Fibroblast of pulmonary artery (primary cell): ENCODE results near the gene LCE2B.

Experiments
- DNase-seq: peaks from one replicate; pipeline ENCODE4 v3.0.0-alpha.2; 2010; ENCODE audit warnings: low read depth
- H3K4me3 ChIP-seq: replicated peaks from 2 replicates; pipeline ENCODE4 v1.5.1; 2011; ENCODE audit warnings: low read depth, mild to moderate bottlenecking, control low read depth, low read length, moderate library complexity
- CTCF ChIP-seq: IDR thresholded peaks from 2 replicates; pipeline ENCODE4 v1.5.1; 2011; ENCODE audit warnings: mild to moderate bottlenecking, control low read depth, low read length, inconsistent platforms; ENCODE audit errors: missing control alignments

The LCE2B gene

GRCh38 chr1:152681616-152682015 lies 4.3 kb upstream of the LCE2B start:
- no peak for TF ChIP-seq CTCF
- no peak for DNase-seq
- H3K4me3 ChIP-seq: no peak overlapping the region

DNA sequence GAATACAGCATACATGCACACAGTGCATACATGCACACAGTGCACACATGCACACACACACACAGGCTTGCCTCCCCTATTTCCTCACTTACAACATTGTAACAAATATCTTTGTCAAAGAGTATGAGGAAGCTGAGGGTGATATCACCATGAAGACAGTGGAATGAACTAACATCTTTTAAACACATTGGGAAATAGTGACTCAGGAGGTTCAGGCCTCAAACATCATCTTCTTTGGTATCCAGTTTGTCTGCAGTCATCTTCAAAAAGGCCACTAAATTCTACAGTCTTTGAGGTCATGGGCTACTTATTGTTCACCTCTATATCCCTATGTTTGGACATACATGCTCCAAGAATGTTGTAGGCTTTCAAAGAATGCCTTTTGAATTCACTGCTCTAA lies 2.1 kb upstream of the LCE2B start:
- TF ChIP-seq CTCF: no peak
- H3K4me3 ChIP-seq: no peak overlapping the region
- DNase-seq: no peak

GRCh38 chr1:152697701-152698600 lies 12.0 kb downstream of the LCE2B start, which contains the start of gene LCE2A:
Gene LCE2A, plus strand, starts transcription at chr1:152698345. Its CDS starts 557 bp downstream, at chr1:152698902.
- H3K4me3 ChIP-seq: no peak within 1 kb of the TSS
- no peak for DNase-seq
- TF ChIP-seq CTCF: no peak

- TF ChIP-seq CTCF: no peak
- no peak for DNase-seq
- H3K4me3 ChIP-seq: no peak overlapping the region
Measured at GRCh38 chr1:152699746-152700145, 13.8 kb downstream of the LCE2B start.

- TF ChIP-seq CTCF: no peak
- H3K4me3 ChIP-seq: no peak within 1 kb of the TSS
- no peak for DNase-seq
Measured at GRCh38 chr1:152707860-152708259, 21.9 kb downstream of the LCE2B start, which contains the start of gene LCE4A. Gene LCE4A, plus strand, starts transcription at chr1:152708160. Its CDS starts 916 bp downstream, at chr1:152709076.

DNA sequence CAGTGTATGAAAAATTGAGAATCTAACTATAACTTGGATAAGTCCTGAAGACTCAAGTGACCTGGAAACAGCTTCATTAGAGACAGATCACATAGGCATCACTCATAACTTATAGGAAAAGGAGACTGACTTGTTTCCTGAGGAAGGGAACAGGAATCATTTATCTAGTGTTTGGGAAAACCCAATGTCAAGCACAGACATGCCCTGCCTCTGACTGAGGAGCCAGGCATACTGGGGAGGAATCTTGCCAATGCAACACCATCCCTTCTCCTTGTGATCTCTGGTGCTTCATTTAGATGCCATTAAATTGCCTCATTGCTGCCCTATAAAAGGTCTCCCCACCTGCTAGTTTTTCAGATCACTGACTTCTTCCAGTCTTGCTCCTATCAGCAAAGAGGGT lies 32.3 kb downstream of the LCE2B start:
- no peak overlapping the region for H3K4me3 ChIP-seq
- no peak for DNase-seq
- TF ChIP-seq CTCF: no peak

GRCh38 chr1:152725261-152725660 lies 39.3 kb downstream of the LCE2B start:
- no peak for TF ChIP-seq CTCF
- DNase-seq: no peak
- no peak overlapping the region for H3K4me3 ChIP-seq
